ENCODE measurements around the gene ACACB. TPM values are rescaled to one million over a fixed set of nuclear protein-coding genes. Genes with fewer than 3 reads are reported as not detected.

The ACACB gene
- total RNA-seq, 3 donors from 2014 or later (not counting 1 experiment from before 2014, with no cell fraction given) = 4.1 to 14.3 (median 8.4) TPM

GRCh38 chr12:109120557-109120956, 4.2 kb downstream of the ACACB start:
- 89% methylated on average over 4 of the region's 4 CpGs for WGBS (ENCODE audit: insufficient coverage)
- H3K27me3 Mint-ChIP-seq (ENCODE audit: low read depth in 2 of 2) = no peaks in the 10 kb centered on the region
- no peak overlapping the region for H3K27ac Mint-ChIP-seq
- intact Hi-C loops (cut with micrococcal nuclease) = no loop called here
- Histone ChIP-seq H3K27ac (ENCODE audit: low read length) (no peak overlapping the region), H3K4me3 (ENCODE audit: low read length) (no peak overlapping the region), H3K9me3 (ENCODE audit: control insufficient read depth, insufficient read depth, low read length) (no peaks in the 10 kb centered on the region), H3K36me3 (ENCODE audit: control insufficient read depth, insufficient read depth, low read length) (no peaks in the 10 kb centered on the region), H3K4me1 (ENCODE audit: control insufficient read depth, insufficient read depth, low read length) (no peaks in the 10 kb centered on the region), H3K27me3 (ENCODE audit: control insufficient read depth, insufficient read depth, low read length) (no peaks in the 10 kb centered on the region)
- no peak overlapping the region for H3K4me3 Mint-ChIP-seq
- TF ChIP-seq CTCF (IDR thresholded peaks at IDR 0.05) = no peak
- H3K4me1 Mint-ChIP-seq = peaks cover under 1 to 9% of the 10 kb centered on the region in 2 donors
- ATAC-seq (no peak), DNase-seq (no peak)
- no peaks in the 10 kb centered on the region for H3K36me3 Mint-ChIP-seq
- no peaks in the 10 kb centered on the region for H3K9me3 Mint-ChIP-seq

- no peak overlapping the region for H3K4me3 ChIP-seq (ENCODE audit: low read length)
- no peaks in the 10 kb centered on the region for H3K36me3 Mint-ChIP-seq
- no peak overlapping the region for H3K27ac ChIP-seq (ENCODE audit: low read length)
- no peak overlapping the region for H3K27ac Mint-ChIP-seq
- no peaks in the 10 kb centered on the region for H3K27me3 Mint-ChIP-seq (ENCODE audit: low read depth in 2 of 2)
- no peaks in the 10 kb centered on the region for H3K4me1 ChIP-seq (ENCODE audit: control insufficient read depth, insufficient read depth, low read length)
- H3K4me1 Mint-ChIP-seq = peaks cover 6 to 10% of the 10 kb centered on the region in 2 donors
- H3K4me3 Mint-ChIP-seq = no peak overlapping the region
- no peaks in the 10 kb centered on the region for H3K9me3 ChIP-seq (ENCODE audit: control insufficient read depth, insufficient read depth, low read length)
- H3K27me3 ChIP-seq (ENCODE audit: control insufficient read depth, insufficient read depth, low read length) = no peaks in the 10 kb centered on the region
- H3K36me3 ChIP-seq (ENCODE audit: control insufficient read depth, insufficient read depth, low read length) = no peaks in the 10 kb centered on the region
- no peak for TF ChIP-seq CTCF (IDR thresholded peaks at IDR 0.05)
- no peaks in the 10 kb centered on the region for H3K9me3 Mint-ChIP-seq
- WGBS (ENCODE audit: insufficient coverage) = 96% methylated on average over 2 of the region's 3 CpGs
- intact Hi-C loops (cut with micrococcal nuclease) = no loop called here
- DNase-seq (no peak), ATAC-seq (no peak)
These were observed 5.0 kb downstream of the ACACB start for GRCh38 chr12:109121346-109121880.

- intact Hi-C loops (cut with micrococcal nuclease) = no loop called here
- no peak for TF ChIP-seq CTCF (IDR thresholded peaks at IDR 0.05)
- no peaks in the 10 kb centered on the region for H3K9me3 ChIP-seq (ENCODE audit: control insufficient read depth, insufficient read depth, low read length)
- DNase-seq (no peak), ATAC-seq (no peak)
- Mint-ChIP-seq H3K4me1 (peaks cover 6 to 10% of the 10 kb centered on the region in 2 donors), H3K27me3 (ENCODE audit: low read depth in 2 of 2) (no peaks in the 10 kb centered on the region), H3K27ac (no peak overlapping the region), H3K4me3 (no peak overlapping the region), H3K36me3 (no peaks in the 10 kb centered on the region), H3K9me3 (no peaks in the 10 kb centered on the region)
- WGBS (ENCODE audit: insufficient coverage) = 86% methylated on average over 12 of the region's 12 CpGs
- no peaks in the 10 kb centered on the region for H3K27me3 ChIP-seq (ENCODE audit: control insufficient read depth, insufficient read depth, low read length)
- H3K36me3 ChIP-seq (ENCODE audit: control insufficient read depth, insufficient read depth, low read length) = no peaks in the 10 kb centered on the region
- no peak overlapping the region for H3K4me3 ChIP-seq (ENCODE audit: low read length)
- H3K27ac ChIP-seq (ENCODE audit: low read length) = no peak overlapping the region
- H3K4me1 ChIP-seq (ENCODE audit: control insufficient read depth, insufficient read depth, low read length) = no peaks in the 10 kb centered on the region
These were observed 8.7 kb downstream of the ACACB start for GRCh38 chr12:109124878-109125648.

Data from natural killer cell (primary cell).